HL-60 (cell line): ENCODE data around the gene NDUFAF2.

Source experiments
- GABPA ChIP-seq: IDR thresholded peaks from 2 replicates; pipeline ENCODE4 v1.6.1; 2012; ENCODE audit warnings: low read depth
- POLR2AphosphoS5 ChIP-seq: IDR thresholded peaks from 2 replicates; pipeline ENCODE4 v1.6.1; 2012; ENCODE audit warnings: low read depth
- TF ChIP-seq, protein P1 (sequence below): IDR thresholded peaks from one replicate; pipeline ENCODE4 v1.5.1; 2011; ENCODE audit warnings: low read length, control low read depth, inconsistent platforms; ENCODE audit not compliant: insufficient read depth
- TF ChIP-seq, protein P2 (sequence below): IDR thresholded peaks from 2 replicates; pipeline ENCODE4 v1.6.1; 2012; ENCODE audit warnings: low read depth; ENCODE audit not compliant: insufficient replicate concordance

GRCh38 chr5:61120534-61120933, 175.5 kb downstream of the NDUFAF2 start:
- TF ChIP-seq, protein P1, sequence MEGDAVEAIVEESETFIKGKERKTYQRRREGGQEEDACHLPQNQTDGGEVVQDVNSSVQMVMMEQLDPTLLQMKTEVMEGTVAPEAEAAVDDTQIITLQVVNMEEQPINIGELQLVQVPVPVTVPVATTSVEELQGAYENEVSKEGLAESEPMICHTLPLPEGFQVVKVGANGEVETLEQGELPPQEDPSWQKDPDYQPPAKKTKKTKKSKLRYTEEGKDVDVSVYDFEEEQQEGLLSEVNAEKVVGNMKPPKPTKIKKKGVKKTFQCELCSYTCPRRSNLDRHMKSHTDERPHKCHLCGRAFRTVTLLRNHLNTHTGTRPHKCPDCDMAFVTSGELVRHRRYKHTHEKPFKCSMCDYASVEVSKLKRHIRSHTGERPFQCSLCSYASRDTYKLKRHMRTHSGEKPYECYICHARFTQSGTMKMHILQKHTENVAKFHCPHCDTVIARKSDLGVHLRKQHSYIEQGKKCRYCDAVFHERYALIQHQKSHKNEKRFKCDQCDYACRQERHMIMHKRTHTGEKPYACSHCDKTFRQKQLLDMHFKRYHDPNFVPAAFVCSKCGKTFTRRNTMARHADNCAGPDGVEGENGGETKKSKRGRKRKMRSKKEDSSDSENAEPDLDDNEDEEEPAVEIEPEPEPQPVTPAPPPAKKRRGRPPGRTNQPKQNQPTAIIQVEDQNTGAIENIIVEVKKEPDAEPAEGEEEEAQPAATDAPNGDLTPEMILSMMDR = no peak
- TF ChIP-seq, protein P2, sequence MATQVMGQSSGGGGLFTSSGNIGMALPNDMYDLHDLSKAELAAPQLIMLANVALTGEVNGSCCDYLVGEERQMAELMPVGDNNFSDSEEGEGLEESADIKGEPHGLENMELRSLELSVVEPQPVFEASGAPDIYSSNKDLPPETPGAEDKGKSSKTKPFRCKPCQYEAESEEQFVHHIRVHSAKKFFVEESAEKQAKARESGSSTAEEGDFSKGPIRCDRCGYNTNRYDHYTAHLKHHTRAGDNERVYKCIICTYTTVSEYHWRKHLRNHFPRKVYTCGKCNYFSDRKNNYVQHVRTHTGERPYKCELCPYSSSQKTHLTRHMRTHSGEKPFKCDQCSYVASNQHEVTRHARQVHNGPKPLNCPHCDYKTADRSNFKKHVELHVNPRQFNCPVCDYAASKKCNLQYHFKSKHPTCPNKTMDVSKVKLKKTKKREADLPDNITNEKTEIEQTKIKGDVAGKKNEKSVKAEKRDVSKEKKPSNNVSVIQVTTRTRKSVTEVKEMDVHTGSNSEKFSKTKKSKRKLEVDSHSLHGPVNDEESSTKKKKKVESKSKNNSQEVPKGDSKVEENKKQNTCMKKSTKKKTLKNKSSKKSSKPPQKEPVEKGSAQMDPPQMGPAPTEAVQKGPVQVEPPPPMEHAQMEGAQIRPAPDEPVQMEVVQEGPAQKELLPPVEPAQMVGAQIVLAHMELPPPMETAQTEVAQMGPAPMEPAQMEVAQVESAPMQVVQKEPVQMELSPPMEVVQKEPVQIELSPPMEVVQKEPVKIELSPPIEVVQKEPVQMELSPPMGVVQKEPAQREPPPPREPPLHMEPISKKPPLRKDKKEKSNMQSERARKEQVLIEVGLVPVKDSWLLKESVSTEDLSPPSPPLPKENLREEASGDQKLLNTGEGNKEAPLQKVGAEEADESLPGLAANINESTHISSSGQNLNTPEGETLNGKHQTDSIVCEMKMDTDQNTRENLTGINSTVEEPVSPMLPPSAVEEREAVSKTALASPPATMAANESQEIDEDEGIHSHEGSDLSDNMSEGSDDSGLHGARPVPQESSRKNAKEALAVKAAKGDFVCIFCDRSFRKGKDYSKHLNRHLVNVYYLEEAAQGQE = no peak
- TF ChIP-seq GABPA = no peak
- TF ChIP-seq POLR2AphosphoS5 = no peak
